SK-N-SH treated with all-trans-retinoic acid at 6 μM for 48 hours (cell line): ENCODE results near the gene CNTNAP2.
A peak's percentile ranks its signal among the peaks of the same experiment; 100 is the strongest.

ENCODE experiments used
- ATAC-seq: fragments of 200-7000 bp; cut with Tn5 transposase; 3 replicates; pipeline ENCODE4 v1.9.1; 2020; ENCODE audit warnings: mild to moderate bottlenecking, moderate library complexity
- ARNTL ChIP-seq: fragments of 450-650 bp; formaldehyde crosslinking; IDR thresholded peaks from 2 replicates; pipeline ENCODE4 v1.5.0; 2020; ENCODE audit warnings: low read depth, mild to moderate bottlenecking, moderate library complexity, borderline replicate concordance
- BACH2 ChIP-seq: fragments of 250-450 bp; sonication (Bioruptor Pico); IDR thresholded peaks from 2 replicates; pipeline ENCODE4 v1.9.0; 2021; ENCODE audit warnings: mild to moderate bottlenecking, borderline replicate concordance
- CSDC2 ChIP-seq: fragments of 250-450 bp; sonication (Bioruptor Pico); IDR thresholded peaks from 2 replicates; pipeline ENCODE4 v1.5.0; 2020; ENCODE audit warnings: mild to moderate bottlenecking, moderate library complexity
- CSRNP3 ChIP-seq: fragments of 250-450 bp; sonication (Bioruptor Pico); IDR thresholded peaks from 2 replicates; pipeline ENCODE4 v1.5.1; 2021; ENCODE audit warnings: mild to moderate bottlenecking, moderate library complexity
- ESRRG ChIP-seq: fragments of 250-450 bp; sonication (Bioruptor Pico); IDR thresholded peaks from 2 replicates; pipeline ENCODE4 v1.6.1; 2021; ENCODE audit warnings: mild to moderate bottlenecking
- GLIS3 ChIP-seq: fragments of 250-450 bp; sonication (Bioruptor Pico); IDR thresholded peaks from 2 replicates; pipeline ENCODE4 v1.5.0; 2020; ENCODE audit warnings: mild to moderate bottlenecking, moderate library complexity
- ISL1 ChIP-seq: fragments of 250-450 bp; sonication (Bioruptor Pico); IDR thresholded peaks from 2 replicates; pipeline ENCODE4 v2.1.2; 2022; ENCODE audit warnings: mild to moderate bottlenecking, moderate library complexity
- OSR1 ChIP-seq: fragments of 250-450 bp; sonication (Bioruptor Pico); IDR thresholded peaks from 2 replicates; pipeline ENCODE4 v1.8.0; 2022; ENCODE audit warnings: moderate library complexity, mild to moderate bottlenecking, inconsistent platforms
- PATZ1 ChIP-seq: fragments of 250-450 bp; sonication (Bioruptor Pico); IDR thresholded peaks from 2 replicates; pipeline ENCODE4 v1.8.0; 2020; ENCODE audit warnings: mild to moderate bottlenecking, moderate library complexity, borderline replicate concordance
- POU6F1 ChIP-seq: fragments of 250-450 bp; sonication (Bioruptor Pico); IDR thresholded peaks from 2 replicates; pipeline ENCODE4 v1.8.0; 2021; ENCODE audit warnings: low read depth, mild to moderate bottlenecking, moderate library complexity, borderline replicate concordance
- PPARA ChIP-seq: fragments of 250-450 bp; sonication (Bioruptor Pico); IDR thresholded peaks from 2 replicates; pipeline ENCODE4 v1.5.0; 2020; ENCODE audit warnings: mild to moderate bottlenecking, borderline replicate concordance
- RARB ChIP-seq: fragments of 250-450 bp; sonication (Bioruptor Pico); IDR thresholded peaks from 2 replicates; pipeline ENCODE4 v1.8.0; 2021; ENCODE audit warnings: mild to moderate bottlenecking, moderate library complexity
- SNAI2 ChIP-seq: fragments of 250-450 bp; sonication (Bioruptor Pico); IDR thresholded peaks from 2 replicates; pipeline ENCODE4 v1.5.0; 2020; ENCODE audit warnings: mild to moderate bottlenecking, moderate library complexity
- TCF4 ChIP-seq: fragments of 250-450 bp; sonication (Bioruptor Pico); IDR thresholded peaks from 2 replicates; pipeline ENCODE4 v1.8.0; 2021; ENCODE audit warnings: mild to moderate bottlenecking, moderate library complexity, borderline replicate concordance
- TOX ChIP-seq: fragments of 250-450 bp; sonication (Bioruptor Pico); IDR thresholded peaks from 2 replicates; pipeline ENCODE4 v1.8.0; 2021; ENCODE audit warnings: mild to moderate bottlenecking, moderate library complexity, borderline replicate concordance
- ZC3H10 ChIP-seq: fragments of 250-450 bp; sonication (Bioruptor Pico); IDR thresholded peaks from 2 replicates; pipeline ENCODE4 v1.5.1; 2021; ENCODE audit warnings: mild to moderate bottlenecking, moderate library complexity
- ZFP3 ChIP-seq: fragments of 250-450 bp; sonication (Bioruptor Pico); IDR thresholded peaks from 2 replicates; pipeline ENCODE4 v1.5.0; 2020; ENCODE audit warnings: mild to moderate bottlenecking, moderate library complexity
- ZFP30 ChIP-seq: fragments of 450-650 bp; formaldehyde crosslinking; IDR thresholded peaks from 2 replicates; pipeline ENCODE4 v1.5.0; 2022; ENCODE audit warnings: mild to moderate bottlenecking, moderate library complexity
- ZNF565 ChIP-seq: fragments of 450-650 bp; formaldehyde crosslinking; conservative IDR thresholded peaks from 2 replicates; pipeline ENCODE4 v1.5.0; 2020; ENCODE audit warnings: low read depth, mild to moderate bottlenecking, moderate library complexity
- ZNF70 ChIP-seq: fragments of 450-650 bp; formaldehyde crosslinking; IDR thresholded peaks from 2 replicates; pipeline ENCODE4 v1.5.0; 2020; ENCODE audit warnings: mild to moderate bottlenecking, moderate library complexity
- ZNF8 ChIP-seq: fragments of 450-650 bp; formaldehyde crosslinking; IDR thresholded peaks from 2 replicates; pipeline ENCODE4 v1.5.0; 2020; ENCODE audit warnings: mild to moderate bottlenecking, moderate library complexity
- TF ChIP-seq, protein P1 (sequence below): fragments of 250-450 bp; sonication (Bioruptor Pico); IDR thresholded peaks from 2 replicates; pipeline ENCODE4 v1.5.0; 2020; ENCODE audit warnings: mild to moderate bottlenecking, moderate library complexity
- TF ChIP-seq, protein P2 (sequence below): fragments of 250-450 bp; sonication (Bioruptor Pico); IDR thresholded peaks from 2 replicates; pipeline ENCODE4 v1.5.1; 2020; ENCODE audit warnings: low read depth, mild to moderate bottlenecking, moderate library complexity

The CNTNAP2 gene

GRCh38 chr7:147015999-147016398, 899.4 kb downstream of the CNTNAP2 start:
- TF ChIP-seq OSR1 (CRISPR knock-in tag) (no peak), ESRRG (no peak), ZNF565 (CRISPR knock-in tag) (no peak)
- TF ChIP-seq, protein P1, sequence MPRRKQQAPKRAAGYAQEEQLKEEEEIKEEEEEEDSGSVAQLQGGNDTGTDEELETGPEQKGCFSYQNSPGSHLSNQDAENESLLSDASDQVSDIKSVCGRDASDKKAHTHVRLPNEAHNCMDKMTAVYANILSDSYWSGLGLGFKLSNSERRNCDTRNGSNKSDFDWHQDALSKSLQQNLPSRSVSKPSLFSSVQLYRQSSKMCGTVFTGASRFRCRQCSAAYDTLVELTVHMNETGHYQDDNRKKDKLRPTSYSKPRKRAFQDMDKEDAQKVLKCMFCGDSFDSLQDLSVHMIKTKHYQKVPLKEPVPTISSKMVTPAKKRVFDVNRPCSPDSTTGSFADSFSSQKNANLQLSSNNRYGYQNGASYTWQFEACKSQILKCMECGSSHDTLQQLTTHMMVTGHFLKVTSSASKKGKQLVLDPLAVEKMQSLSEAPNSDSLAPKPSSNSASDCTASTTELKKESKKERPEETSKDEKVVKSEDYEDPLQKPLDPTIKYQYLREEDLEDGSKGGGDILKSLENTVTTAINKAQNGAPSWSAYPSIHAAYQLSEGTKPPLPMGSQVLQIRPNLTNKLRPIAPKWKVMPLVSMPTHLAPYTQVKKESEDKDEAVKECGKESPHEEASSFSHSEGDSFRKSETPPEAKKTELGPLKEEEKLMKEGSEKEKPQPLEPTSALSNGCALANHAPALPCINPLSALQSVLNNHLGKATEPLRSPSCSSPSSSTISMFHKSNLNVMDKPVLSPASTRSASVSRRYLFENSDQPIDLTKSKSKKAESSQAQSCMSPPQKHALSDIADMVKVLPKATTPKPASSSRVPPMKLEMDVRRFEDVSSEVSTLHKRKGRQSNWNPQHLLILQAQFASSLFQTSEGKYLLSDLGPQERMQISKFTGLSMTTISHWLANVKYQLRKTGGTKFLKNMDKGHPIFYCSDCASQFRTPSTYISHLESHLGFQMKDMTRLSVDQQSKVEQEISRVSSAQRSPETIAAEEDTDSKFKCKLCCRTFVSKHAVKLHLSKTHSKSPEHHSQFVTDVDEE (CRISPR knock-in tag): no peak
- ATAC-seq: no peak

GRCh38 chr7:147022056-147022455, 905.5 kb downstream of the CNTNAP2 start:
- TF ChIP-seq PATZ1 (CRISPR knock-in tag) (no peak), OSR1 (CRISPR knock-in tag) (no peak), ZFP3 (CRISPR knock-in tag) (no peak), ARNTL (CRISPR knock-in tag) (no peak), CSRNP3 (CRISPR knock-in tag) (no peak), ZNF70 (CRISPR knock-in tag) (no peak), ZNF8 (CRISPR knock-in tag) (no peak), SNAI2 (CRISPR knock-in tag) (no peak), TOX (CRISPR knock-in tag) (no peak), GLIS3 (no peak), BACH2 (CRISPR knock-in tag) (no peak), PPARA (no peak), POU6F1 (CRISPR knock-in tag) (no peak), TCF4 (no peak), ZNF565 (CRISPR knock-in tag) (no peak), ESRRG (no peak), ISL1 (CRISPR knock-in tag) (no peak), ZC3H10 (CRISPR knock-in tag) (no peak), ZFP30 (no peak)
- ATAC-seq: peak; percentile 63

DNA sequence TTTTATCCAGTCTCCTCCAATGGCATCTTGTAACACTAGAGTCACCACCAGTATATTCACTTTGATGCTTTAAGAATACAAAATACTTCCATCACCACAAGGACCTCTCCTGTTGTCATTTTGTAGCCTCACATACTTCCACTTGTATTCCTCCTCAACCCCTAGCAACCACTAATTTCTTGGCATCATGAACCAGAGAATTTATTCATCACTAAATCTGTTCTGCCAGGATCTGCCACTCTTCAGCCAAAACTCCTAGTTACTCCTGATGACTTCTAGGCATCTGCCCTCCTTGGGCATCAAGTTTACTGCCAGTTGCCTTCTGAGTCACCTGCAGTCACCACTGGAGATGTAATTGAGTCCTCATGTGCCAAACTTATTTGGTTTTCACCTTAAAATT, 906.8 kb downstream of the CNTNAP2 start:
- ATAC-seq: peak; percentile 89
- no peak for TF ChIP-seq ESRRG
- TF ChIP-seq GLIS3: no peak
- no peak for TF ChIP-seq ZFP30
- TF ChIP-seq CSDC2 (CRISPR knock-in tag): no peak
- TF ChIP-seq BACH2 (CRISPR knock-in tag): no peak
- no peak for TF ChIP-seq CSRNP3 (CRISPR knock-in tag)
- TF ChIP-seq RARB: no peak
- TF ChIP-seq TOX (CRISPR knock-in tag): no peak
- TF ChIP-seq SNAI2 (CRISPR knock-in tag): no peak
- TF ChIP-seq OSR1 (CRISPR knock-in tag): no peak
- TF ChIP-seq, protein P2, sequence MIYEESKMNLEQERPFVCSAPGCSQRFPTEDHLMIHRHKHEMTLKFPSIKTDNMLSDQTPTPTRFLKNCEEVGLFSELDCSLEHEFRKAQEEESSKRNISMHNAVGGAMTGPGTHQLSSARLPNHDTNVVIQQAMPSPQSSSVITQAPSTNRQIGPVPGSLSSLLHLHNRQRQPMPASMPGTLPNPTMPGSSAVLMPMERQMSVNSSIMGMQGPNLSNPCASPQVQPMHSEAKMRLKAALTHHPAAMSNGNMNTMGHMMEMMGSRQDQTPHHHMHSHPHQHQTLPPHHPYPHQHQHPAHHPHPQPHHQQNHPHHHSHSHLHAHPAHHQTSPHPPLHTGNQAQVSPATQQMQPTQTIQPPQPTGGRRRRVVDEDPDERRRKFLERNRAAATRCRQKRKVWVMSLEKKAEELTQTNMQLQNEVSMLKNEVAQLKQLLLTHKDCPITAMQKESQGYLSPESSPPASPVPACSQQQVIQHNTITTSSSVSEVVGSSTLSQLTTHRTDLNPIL (CRISPR knock-in tag): no peak
- TF ChIP-seq ZFP3 (CRISPR knock-in tag): no peak
